ENCODE data around the gene ZCCHC4. TPM values are rescaled to one million over a fixed set of nuclear protein-coding genes. Genes with fewer than 3 reads are reported as not detected.
"Not testable (repeated sequence)": the region's sequence is repeated elsewhere in the genome, so short reads cannot be mapped to it uniquely, and the experiment has no call there.

ZCCHC4 gene
- total RNA-seq, 1 donor from 2014 or later: 15.6 TPM

GRCh38 chr4:25345744-25346143 is 33.2 kb downstream of the ZCCHC4 start:
- H3K4me1 Mint-ChIP-seq: peaks cover 4% of the 10 kb centered on the region
- H3K27me3 Mint-ChIP-seq: no peaks in the 10 kb centered on the region
- H3K9me3 Mint-ChIP-seq: no peaks in the 10 kb centered on the region
- DNase-seq: no peak
- no peak overlapping the region for H3K4me3 Mint-ChIP-seq
- H3K36me3 Mint-ChIP-seq (ENCODE audit: low read depth): peaks cover 4% of the 10 kb centered on the region
- intact Hi-C loops (cut with micrococcal nuclease): no loop called here
- H3K27ac Mint-ChIP-seq: no peak overlapping the region

DNA sequence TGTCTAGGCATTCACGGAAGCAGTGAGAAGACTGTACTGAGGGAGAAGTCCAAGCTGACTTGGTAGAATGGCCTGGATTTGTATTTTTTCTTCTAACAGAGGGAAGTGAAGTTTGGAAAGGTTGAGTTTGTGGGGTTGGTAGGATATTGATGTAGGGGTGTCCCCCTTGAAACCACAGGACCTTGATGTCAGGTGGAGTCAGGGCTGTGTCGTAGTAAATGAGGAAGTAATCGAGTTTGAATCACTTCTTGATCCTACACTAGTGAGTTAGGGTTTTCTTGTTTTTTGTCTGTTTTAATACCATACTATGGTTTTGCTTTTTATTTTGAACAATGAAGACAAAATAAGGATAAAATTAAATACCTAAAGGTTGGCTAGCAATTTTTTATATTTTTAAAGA is 34.3 kb downstream of the ZCCHC4 start:
- no peaks in the 10 kb centered on the region for H3K27me3 Mint-ChIP-seq
- H3K4me3 Mint-ChIP-seq: no peak overlapping the region
- H3K36me3 Mint-ChIP-seq (ENCODE audit: low read depth): peaks cover 4% of the 10 kb centered on the region
- intact Hi-C loops (cut with micrococcal nuclease): no loop called here
- H3K4me1 Mint-ChIP-seq: peaks cover 4% of the 10 kb centered on the region
- H3K27ac Mint-ChIP-seq: peak overlapping the region; percentile 9
- H3K9me3 Mint-ChIP-seq: no peaks in the 10 kb centered on the region
- DNase-seq: no peak

DNA sequence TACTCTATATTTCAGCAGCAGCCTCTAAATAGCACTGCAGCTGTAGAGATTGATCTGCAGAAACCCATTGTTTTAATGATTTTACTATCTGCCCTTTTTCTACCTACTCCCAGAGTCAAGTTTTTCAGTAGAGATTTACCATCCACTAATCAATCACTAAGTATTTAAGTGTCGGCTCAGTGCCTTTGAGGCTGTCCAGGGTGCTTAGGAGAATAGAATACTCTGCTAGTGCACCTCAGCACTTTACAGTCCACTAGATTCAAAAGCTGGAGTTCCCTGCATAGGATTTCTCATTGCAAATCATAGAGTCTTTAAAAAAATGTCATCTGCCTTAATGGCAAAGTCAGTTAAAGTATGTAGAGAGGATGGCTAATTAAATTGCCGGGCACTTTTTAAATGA is 34.9 kb downstream of the ZCCHC4 start:
- DNase-seq: no peak
- Mint-ChIP-seq H3K4me3 (no peak overlapping the region), H3K4me1 (peaks cover 4% of the 10 kb centered on the region), H3K36me3 (ENCODE audit: low read depth) (peaks cover 6% of the 10 kb centered on the region), H3K27me3 (no peaks in the 10 kb centered on the region), H3K9me3 (no peaks in the 10 kb centered on the region), H3K27ac (no peak overlapping the region)
- intact Hi-C loops (cut with micrococcal nuclease): no loop called here

DNA sequence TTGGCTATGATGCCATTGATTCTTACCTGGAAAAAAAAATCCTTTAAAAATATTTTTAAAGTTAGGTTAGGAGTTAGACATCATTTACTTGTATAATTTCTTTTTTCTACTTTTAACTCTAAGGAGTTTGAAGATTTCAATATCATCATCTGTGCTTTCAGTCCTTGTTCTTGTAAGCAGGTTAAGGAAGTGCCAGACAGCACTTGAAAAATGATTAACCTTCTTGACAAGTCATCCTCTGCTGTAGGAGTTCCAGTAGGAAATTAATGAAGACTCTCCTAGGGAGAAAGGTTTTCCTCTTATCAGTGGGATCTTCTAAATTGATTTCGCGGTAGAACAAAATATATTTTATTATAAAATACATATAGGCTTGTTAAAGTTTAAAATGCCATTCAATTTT is 35.4 kb downstream of the ZCCHC4 start:
- peaks cover 4% of the 10 kb centered on the region for H3K4me1 Mint-ChIP-seq
- intact Hi-C loops (cut with micrococcal nuclease): no loop called here
- no peak overlapping the region for H3K4me3 Mint-ChIP-seq
- no peak overlapping the region for H3K27ac Mint-ChIP-seq
- peaks cover 6% of the 10 kb centered on the region for H3K36me3 Mint-ChIP-seq (ENCODE audit: low read depth)
- no peaks in the 10 kb centered on the region for H3K27me3 Mint-ChIP-seq
- no peaks in the 10 kb centered on the region for H3K9me3 Mint-ChIP-seq
- DNase-seq: no peak

GRCh38 chr4:25350561-25350960 is 38.0 kb downstream of the ZCCHC4 start:
- H3K9me3 Mint-ChIP-seq: no peaks in the 10 kb centered on the region
- intact Hi-C loops (cut with micrococcal nuclease): no loop called here
- DNase-seq: no peak
- H3K27ac Mint-ChIP-seq: no peak overlapping the region
- no peaks in the 10 kb centered on the region for H3K27me3 Mint-ChIP-seq
- H3K36me3 Mint-ChIP-seq (ENCODE audit: low read depth): peaks cover 5% of the 10 kb centered on the region
- H3K4me3 Mint-ChIP-seq: no peak overlapping the region
- H3K4me1 Mint-ChIP-seq: peaks cover 4% of the 10 kb centered on the region

DNA sequence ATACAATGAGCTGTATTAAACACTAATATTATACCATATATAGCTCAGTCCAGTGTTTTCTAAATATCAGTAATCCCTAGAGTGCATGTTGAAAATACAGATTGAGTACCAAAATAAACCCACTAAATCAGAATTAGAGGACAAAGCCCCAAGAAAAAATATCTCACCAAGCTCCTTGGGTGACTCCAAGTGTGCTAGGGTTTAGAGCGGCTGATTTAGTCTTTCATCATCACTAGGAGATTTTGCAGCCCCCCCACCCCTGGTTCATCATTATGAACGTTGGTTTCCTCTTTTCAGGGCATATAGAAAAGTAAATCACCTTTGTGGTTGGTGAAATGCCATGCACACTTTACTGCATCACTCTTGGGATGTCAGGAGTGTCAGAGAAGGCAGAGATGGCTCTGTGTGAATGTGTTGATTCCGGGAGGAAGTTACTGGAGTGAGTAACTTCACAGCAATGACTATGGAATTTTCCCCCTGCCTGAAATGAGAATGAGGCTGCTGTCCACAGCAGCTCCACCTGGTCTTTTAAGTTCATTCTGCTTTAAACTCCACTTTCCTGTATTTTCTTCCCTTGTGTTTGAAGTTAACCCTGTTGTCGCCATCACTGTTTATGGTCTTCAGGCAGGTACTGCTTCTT is 39.3 kb downstream of the ZCCHC4 start:
- no peak overlapping the region for H3K27ac Mint-ChIP-seq
- H3K4me1 Mint-ChIP-seq: peaks cover under 1% of the 10 kb centered on the region
- intact Hi-C loops (cut with micrococcal nuclease): no loop called here

DNA sequence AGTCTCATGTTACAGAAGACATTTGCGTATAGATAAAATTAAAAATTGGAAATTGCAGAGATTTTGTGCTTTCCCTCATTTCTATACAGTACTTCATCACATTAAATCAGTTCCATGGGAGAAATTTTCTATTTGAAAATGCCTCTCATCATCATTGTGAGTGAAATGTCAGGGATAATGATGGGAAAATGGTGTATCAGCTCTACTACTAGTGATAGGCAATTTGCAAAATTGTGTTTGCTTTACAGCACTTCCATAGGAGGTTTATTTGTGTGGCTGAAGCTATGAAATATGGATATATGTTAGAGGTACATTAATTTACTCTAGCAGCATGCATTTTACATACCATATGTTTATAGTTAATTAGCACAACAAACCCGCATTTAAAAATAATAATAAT is 43.5 kb downstream of the ZCCHC4 start:
- no peak for DNase-seq
- H3K4me3 Mint-ChIP-seq: no peak overlapping the region
- H3K27me3 Mint-ChIP-seq: no peaks in the 10 kb centered on the region
- no peaks in the 10 kb centered on the region for H3K4me1 Mint-ChIP-seq
- H3K27ac Mint-ChIP-seq: no peak overlapping the region
- H3K9me3 Mint-ChIP-seq: no peaks in the 10 kb centered on the region
- peaks cover 9% of the 10 kb centered on the region for H3K36me3 Mint-ChIP-seq (ENCODE audit: low read depth)
- intact Hi-C loops (cut with micrococcal nuclease): no loop called here

More for the DNA sequence above, 39.3 kb downstream of the ZCCHC4 start:
- Mint-ChIP-seq H3K36me3 (ENCODE audit: low read depth) (peaks cover 5% of the 10 kb centered on the region), H3K9me3 (no peaks in the 10 kb centered on the region), H3K4me3 (no peak overlapping the region), H3K27me3 (no peaks in the 10 kb centered on the region)
- DNase-seq: no peak

GRCh38 chr4:25358515-25359275 is 46.1 kb downstream of the ZCCHC4 start:
- Mint-ChIP-seq H3K27me3 (no peaks in the 10 kb centered on the region), H3K9me3 (no peaks in the 10 kb centered on the region), H3K4me1 (no peaks in the 10 kb centered on the region), H3K36me3 (ENCODE audit: low read depth) (peaks cover 9% of the 10 kb centered on the region), H3K4me3 (no peak overlapping the region), H3K27ac (no peak overlapping the region)
- intact Hi-C loops (cut with micrococcal nuclease): no loop called here
- no peak for DNase-seq

DNA sequence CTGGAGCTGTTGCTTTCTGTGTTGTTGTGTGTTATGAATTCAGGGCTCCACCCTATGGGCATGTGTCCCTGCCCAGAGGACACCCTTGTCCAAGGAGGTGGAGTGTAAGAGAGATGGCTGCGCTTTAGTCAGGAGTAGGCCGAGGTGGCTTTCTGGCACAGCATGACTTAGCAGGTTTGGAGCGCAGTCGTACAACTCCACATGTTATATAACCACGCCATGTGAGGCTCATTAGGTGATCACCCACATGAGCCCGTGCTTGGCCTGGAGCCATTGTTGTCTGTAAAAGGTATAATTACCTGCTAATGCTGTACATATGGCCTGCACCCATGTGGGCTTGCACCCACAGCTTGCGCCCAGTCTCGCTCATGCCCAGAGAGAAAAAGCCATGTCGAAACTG is 48.7 kb downstream of the ZCCHC4 start:
- Mint-ChIP-seq H3K27ac (no peak overlapping the region), H3K4me3 (no peak overlapping the region), H3K36me3 (ENCODE audit: low read depth) (peaks cover 8% of the 10 kb centered on the region), H3K4me1 (no peaks in the 10 kb centered on the region), H3K9me3 (no peaks in the 10 kb centered on the region), H3K27me3 (no peaks in the 10 kb centered on the region)
- DNase-seq: no peak
- intact Hi-C loops (cut with micrococcal nuclease): no loop called here

- H3K4me3 Mint-ChIP-seq: no peak overlapping the region
- H3K36me3 Mint-ChIP-seq (ENCODE audit: low read depth): peaks cover 6% of the 10 kb centered on the region
- intact Hi-C loops (cut with micrococcal nuclease): loop anchor here (1.0 to 2.0 kb wide), 4 partner anchors 54 to 387 kb away; partner anchors contain the start of genes PI4K2B and ZCCHC4
- H3K9me3 Mint-ChIP-seq: no peaks in the 10 kb centered on the region
- no peaks in the 10 kb centered on the region for H3K27me3 Mint-ChIP-seq
- no peaks in the 10 kb centered on the region for H3K4me1 Mint-ChIP-seq
- no peak for DNase-seq
- H3K27ac Mint-ChIP-seq: no peak overlapping the region
Measured at GRCh38 chr4:25367004-25367621, 54.5 kb downstream of the ZCCHC4 start.

- Mint-ChIP-seq H3K27ac (no peak overlapping the region), H3K4me3 (no peak overlapping the region), H3K4me1 (no peaks in the 10 kb centered on the region), H3K27me3 (no peaks in the 10 kb centered on the region), H3K36me3 (ENCODE audit: low read depth) (peaks cover 6% of the 10 kb centered on the region), H3K9me3 (no peaks in the 10 kb centered on the region)
- intact Hi-C loops (cut with micrococcal nuclease): loop anchor here (1.0 to 2.0 kb wide), 4 partner anchors 55 to 388 kb away; partner anchors contain the start of genes PI4K2B and ZCCHC4
- no peak for DNase-seq
Measured at GRCh38 chr4:25367877-25368276, 55.3 kb downstream of the ZCCHC4 start.

- Mint-ChIP-seq H3K36me3 (ENCODE audit: low read depth) (peaks cover 6% of the 10 kb centered on the region), H3K27ac (no peak overlapping the region), H3K27me3 (no peaks in the 10 kb centered on the region), H3K4me3 (no peak overlapping the region), H3K4me1 (no peaks in the 10 kb centered on the region), H3K9me3 (no peaks in the 10 kb centered on the region)
- intact Hi-C loops (cut with micrococcal nuclease): no loop called here
- DNase-seq: no peak
Measured at GRCh38 chr4:25368315-25368714, 55.7 kb downstream of the ZCCHC4 start.

GRCh38 chr4:25370242-25370641 is 57.7 kb downstream of the ZCCHC4 start:
- Mint-ChIP-seq H3K36me3 (ENCODE audit: low read depth) (peaks cover 2% of the 10 kb centered on the region), H3K27ac (no peak overlapping the region), H3K4me3 (no peak overlapping the region), H3K9me3 (no peaks in the 10 kb centered on the region), H3K4me1 (no peaks in the 10 kb centered on the region), H3K27me3 (no peaks in the 10 kb centered on the region)
- intact Hi-C loops (cut with micrococcal nuclease): no loop called here
- DNase-seq: no peak

DNA sequence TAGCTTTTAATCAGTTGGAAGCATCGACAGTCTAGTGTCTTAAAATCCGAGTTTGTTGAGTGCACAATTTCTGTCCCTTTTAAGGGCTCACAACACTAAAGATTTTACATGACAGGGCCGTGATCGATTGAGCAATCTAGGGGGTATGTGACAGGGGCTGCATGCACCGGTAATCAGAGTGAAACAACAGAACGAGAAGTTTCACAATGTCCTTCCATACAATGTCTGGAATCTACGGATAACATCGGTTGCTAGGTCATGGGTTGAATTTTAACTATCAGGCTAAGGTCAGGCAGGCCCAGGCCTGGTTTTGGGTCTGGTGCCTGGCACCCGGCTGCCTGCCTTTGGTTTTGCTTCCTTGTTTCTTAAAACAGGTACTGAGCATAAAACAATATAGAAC is 60.0 kb downstream of the ZCCHC4 start:
- H3K27me3 Mint-ChIP-seq; H3K36me3 Mint-ChIP-seq (ENCODE audit: low read depth); H3K9me3 Mint-ChIP-seq; H3K27ac Mint-ChIP-seq; H3K4me1 Mint-ChIP-seq; H3K4me3 Mint-ChIP-seq; intact Hi-C loops (cut with micrococcal nuclease): not testable (repeated sequence)
- peak; percentile 49 for DNase-seq

Measured in activated CD4-positive, alpha-beta T cell treated with anti-CD3 and anti-CD28 coated beads, Interleukin-2, amount 10 ng/mL, durations not matched to agents 24 days and 14 days (primary cell).